Astrocyte (in vitro differentiated cells and primary cell): ENCODE measurements around the gene RND2. TPM values are rescaled to one million over a fixed set of nuclear protein-coding genes. Genes with fewer than 3 reads are reported as not detected.

Experiments used
- DNase-seq: peaks from one replicate; pipeline ENCODE4 v3.0.0-alpha.2; 2010; ENCODE audit warnings: low read depth
- FAIRE-seq: peaks from 2 replicates; lab custom pipeline; 2011; peaks lifted over from hg19 to GRCh38; lab: Jason Lieb, UNC
- H2AFZ ChIP-seq: 2 replicates; pipeline ENCODE4 v1.6.0; 2012; ENCODE audit warnings: low read depth, low read length, inconsistent platforms
- H3K27ac ChIP-seq: 2 replicates; pipeline ENCODE4 v1.5.1; 2011; ENCODE audit warnings: low read depth, low read length, inconsistent platforms
- H3K27me3 ChIP-seq: 2 replicates; pipeline ENCODE4 v1.6.0; 2011; ENCODE audit warnings: low read length, inconsistent platforms; ENCODE audit not compliant: insufficient read depth
- H3K36me3 ChIP-seq: 2 replicates; pipeline ENCODE4 v1.5.1; 2011; ENCODE audit warnings: low read length, inconsistent platforms; ENCODE audit not compliant: insufficient read depth
- H3K4me1 ChIP-seq: 2 replicates; pipeline ENCODE4 v1.5.1; 2011; ENCODE audit warnings: low read length, inconsistent platforms; ENCODE audit not compliant: insufficient read depth
- H3K4me2 ChIP-seq: 2 replicates; pipeline ENCODE4 v1.6.0; 2012; ENCODE audit warnings: low read length, inconsistent platforms
- H3K4me3 ChIP-seq: 2 replicates; pipeline ENCODE4 v1.5.1; 2011; ENCODE audit warnings: low read depth, mild to moderate bottlenecking, low read length, inconsistent platforms; ENCODE audit not compliant: insufficient read depth
- H3K79me2 ChIP-seq: 2 replicates; pipeline ENCODE4 v1.6.0; 2012; ENCODE audit warnings: mild to moderate bottlenecking, low read length, inconsistent platforms; ENCODE audit not compliant: insufficient read depth
- H3K9ac ChIP-seq: 2 replicates; pipeline ENCODE4 v1.6.0; 2012; ENCODE audit warnings: mild to moderate bottlenecking, low read length, inconsistent platforms
- H3K9me3 ChIP-seq: 2 replicates; pipeline ENCODE4 v1.5.1; 2012; ENCODE audit warnings: low read depth, mild to moderate bottlenecking, low read length, inconsistent platforms; ENCODE audit not compliant: insufficient read depth
- H4K20me1 ChIP-seq: 2 replicates; pipeline ENCODE4 v1.6.0; 2012; ENCODE audit warnings: low read length, inconsistent platforms; ENCODE audit not compliant: insufficient read depth
- H3K27ac Mint-ChIP-seq: one replicate; pipeline ENCODE4 v1.8.0; 2021; ENCODE audit warnings: mild to moderate bottlenecking, mixed read lengths; ENCODE audit not compliant: unreplicated experiment
- H3K27me3 Mint-ChIP-seq: one replicate; pipeline ENCODE4 v1.8.0; 2021; ENCODE audit warnings: low read depth, mixed read lengths; ENCODE audit not compliant: unreplicated experiment
- H3K36me3 Mint-ChIP-seq: one replicate; pipeline ENCODE4 v1.8.0; 2021; ENCODE audit warnings: low read depth, mixed read lengths; ENCODE audit not compliant: unreplicated experiment
- H3K4me1 Mint-ChIP-seq: one replicate; pipeline ENCODE4 v1.8.0; 2021; ENCODE audit warnings: low read depth, mixed read lengths; ENCODE audit not compliant: unreplicated experiment
- H3K4me3 Mint-ChIP-seq: one replicate; pipeline ENCODE4 v1.8.0; 2021; ENCODE audit warnings: mild to moderate bottlenecking, moderate library complexity, mixed read lengths; ENCODE audit not compliant: unreplicated experiment
- H3K9me3 Mint-ChIP-seq: one replicate; pipeline ENCODE4 v1.8.0; 2021; ENCODE audit warnings: mild to moderate bottlenecking, mixed read lengths; ENCODE audit not compliant: unreplicated experiment
- CTCF ChIP-seq: IDR thresholded peaks from 2 replicates; pipeline ENCODE4 v1.5.1; 2011; ENCODE audit warnings: low read depth, mild to moderate bottlenecking, inconsistent platforms, low read length, moderate library complexity; ENCODE audit not compliant: insufficient read depth
- EZH2 ChIP-seq: IDR thresholded peaks from 2 replicates; pipeline ENCODE4 v1.6.1; 2012; ENCODE audit warnings: mild to moderate bottlenecking, low read length, inconsistent platforms; ENCODE audit not compliant: insufficient read depth
- total RNA-seq: library from RNA; stranded (reverse); gene quantifications from 2 replicates; pipeline ENCODE4 v1.2.1, GENCODE V29; 2021

Gene RND2
- total RNA-seq, 1 donor from 2014 or later = 2.3 TPM

GRCh38 chr17:43003542-43004172, 21.4 kb upstream of the RND2 start:
- Histone ChIP-seq H4K20me1 (peaks cover 51% of the 10 kb centered on the region), H3K27ac (peak overlapping the region; percentile 16), H3K36me3 (peaks cover 35% of the 10 kb centered on the region), H3K4me3 (no peak overlapping the region), H3K79me2 (peaks cover 36% of the 10 kb centered on the region), H3K27me3 (no peaks in the 10 kb centered on the region), H3K9ac (peak overlapping the region; percentile 51), H2AFZ (no peak overlapping the region), H3K4me1 (peaks cover 34% of the 10 kb centered on the region), H3K4me2 (peak overlapping the region; percentile 25), H3K9me3 (no peaks in the 10 kb centered on the region)
- H3K4me3 Mint-ChIP-seq = no peak overlapping the region
- TF ChIP-seq EZH2 (no peak), CTCF (no peak)
- FAIRE-seq = no peak
- H3K27ac Mint-ChIP-seq = peak overlapping the region; percentile 72
- DNase-seq = peak; percentile 66
- peaks cover 2% of the 10 kb centered on the region for H3K9me3 Mint-ChIP-seq
- H3K4me1 Mint-ChIP-seq = peaks cover 36% of the 10 kb centered on the region
- no peaks in the 10 kb centered on the region for H3K27me3 Mint-ChIP-seq
- peaks cover 44% of the 10 kb centered on the region for H3K36me3 Mint-ChIP-seq

- peak within 1 kb of the TSS; percentile 69 for H3K27ac ChIP-seq
- Mint-ChIP-seq H3K27me3 (no peaks in the 10 kb centered on the region), H3K27ac (peak within 1 kb of the TSS; percentile 97), H3K4me1 (peaks cover 29% of the 10 kb centered on the region), H3K36me3 (peaks cover 29% of the 10 kb centered on the region), H3K4me3 (peak within 1 kb of the TSS; percentile 94), H3K9me3 (peaks cover 2% of the 10 kb centered on the region)
- peak within 1 kb of the TSS; percentile 78 for H3K4me3 ChIP-seq
- TF ChIP-seq EZH2 (no peak), CTCF (no peak)
- peaks cover 8% of the 10 kb centered on the region for H3K79me2 ChIP-seq
- peaks cover 22% of the 10 kb centered on the region for H4K20me1 ChIP-seq
- no peaks in the 10 kb centered on the region for H3K9me3 ChIP-seq
- peaks cover 12% of the 10 kb centered on the region for H3K4me1 ChIP-seq
- H3K9ac ChIP-seq = peak within 1 kb of the TSS; percentile 87
- H3K27me3 ChIP-seq = no peaks in the 10 kb centered on the region
- peaks cover 20% of the 10 kb centered on the region for H3K36me3 ChIP-seq
- DNase-seq (peak; percentile 74), FAIRE-seq (no peak)
- H3K4me2 ChIP-seq = peak within 1 kb of the TSS; percentile 87
- peak within 1 kb of the TSS; percentile 61 for H2AFZ ChIP-seq
Measured at GRCh38 chr17:43006639-43007551, 18.1 kb upstream of the RND2 start, which contains the start of gene IFI35. Gene IFI35, plus strand, starts transcription at chr17:43006784. Its CDS starts 164 bp downstream, at chr17:43006948.
